A549 (cell line): Measurements from ENCODE around the gene SLC30A3. TPM values are rescaled to one million over a fixed set of nuclear protein-coding genes. Genes with fewer than 3 reads are reported as not detected.
"Not testable (repeated sequence)": the region's sequence is repeated elsewhere in the genome, so short reads cannot be mapped to it uniquely, and the experiment has no call there.

Experiments
- ATAC-seq, 2 experiments: fragments of 200-7000 bp in 1 of 2; fragments of >200 bp in 1 of 2; cut with Nextera tagmentation in 1 of 2; cut with Tn5 transposase in 1 of 2; 3 replicates each; pipeline versions ENCODE4 v1.8.0 to v1.9.1; 2018 to 2020; ENCODE audit warnings: mild to moderate bottlenecking in 1 of 2, moderate library complexity in 1 of 2
- CTCF ChIA-PET: fragments of 300-600 bp; sonication (Branson Sonifier 250); formaldehyde crosslinking; extraction: SDS; loops from one replicate; lab custom pipeline; 2021; ENCODE audit warnings: antibody characterized with exemption, inconsistent platforms; lab: Yijun Ruan, JAX
- POLR2A ChIA-PET: fragments of 350-600 bp; formaldehyde crosslinking; extraction: SDS; loops from one replicate; lab custom pipeline; 2021; ENCODE audit warnings: antibody characterized with exemption, inconsistent platforms; lab: Yijun Ruan, JAX
- DNase-seq, 2 experiments: peaks; one replicate each; pipeline versions ENCODE4 v3.0.0 to v3.0.0-alpha.2; 2011 to 2016; ENCODE audit warnings: low read depth in 1 of 2, low spot score in 1 of 2
- FAIRE-seq: peaks from 2 replicates; lab custom pipeline; 2011; peaks lifted over from hg19 to GRCh38; lab: Jason Lieb, UNC
- H3K27ac ChIP-seq, 2 experiments: fragments of >200 bp; sonication (Bioruptor Twin); formaldehyde crosslinking; 3 replicates each; pipeline ENCODE4 v1.5.1; 2016 to 2017
- H3K4me1 ChIP-seq: fragments of >200 bp; sonication (Bioruptor Twin); formaldehyde crosslinking; 3 replicates; pipeline ENCODE4 v1.6.1; 2016
- H3K4me2 ChIP-seq: fragments of >200 bp; sonication (Bioruptor Twin); formaldehyde crosslinking; 3 replicates; pipeline ENCODE4 v1.6.1; 2016
- H3K4me3 ChIP-seq: fragments of >200 bp; sonication (Bioruptor Twin); formaldehyde crosslinking; 3 replicates; pipeline ENCODE4 v1.5.1; 2016
- H3K9me3 ChIP-seq: fragments of >200 bp; sonication (Bioruptor Twin); formaldehyde crosslinking; 3 replicates; pipeline ENCODE4 v1.6.1; 2016
- CBX8 ChIP-seq: fragments of 200-600 bp; sonication (generic); IDR thresholded peaks from 2 replicates; pipeline ENCODE4 v1.6.1; 2016
- CEBPB ChIP-seq, 2 experiments: fragments of >200 bp in 1 of 2; sonication (Bioruptor Twin) in 1 of 2; formaldehyde crosslinking in 1 of 2; IDR thresholded peaks; 2 replicates each; pipeline ENCODE4 v1.6.1; 2012 to 2016
- CHD2 ChIP-seq: fragments of 150-350 bp; IDR thresholded peaks from 2 replicates; pipeline ENCODE4 v1.6.1; 2014; ENCODE audit warnings: low read length; ENCODE audit not compliant: partially characterized antibody
- EHF ChIP-seq: fragments of 250-450 bp; sonication (Bioruptor Pico); IDR thresholded peaks from 2 replicates; pipeline ENCODE4 v1.5.0; 2020; ENCODE audit warnings: mild to moderate bottlenecking
- ESRRA ChIP-seq: fragments of 150-350 bp; IDR thresholded peaks from 2 replicates; pipeline ENCODE4 v1.6.1; 2014; ENCODE audit warnings: mild to moderate bottlenecking, low read length, borderline replicate concordance
- FOSB ChIP-seq: fragments of 250-450 bp; sonication (Bioruptor Pico); IDR thresholded peaks from 2 replicates; pipeline ENCODE4 v1.5.0; 2020; ENCODE audit warnings: mild to moderate bottlenecking, moderate library complexity
- FOSL2 ChIP-seq, 2 experiments: fragments of 450-650 bp in 1 of 2; fragments of >200 bp in 1 of 2; sonication (Bioruptor Twin) in 1 of 2; formaldehyde crosslinking; IDR thresholded peaks; 2 replicates each; pipeline versions ENCODE4 v1.5.0 to v1.6.1; 2016 to 2020; ENCODE audit warnings: mild to moderate bottlenecking in 1 of 2, moderate library complexity in 1 of 2
- HEYL ChIP-seq: fragments of 250-450 bp; sonication (Bioruptor Pico); IDR thresholded peaks from 2 replicates; pipeline ENCODE4 v1.8.0; 2021; ENCODE audit warnings: mild to moderate bottlenecking, moderate library complexity
- HOXB13 ChIP-seq: fragments of 250-450 bp; sonication (Bioruptor Pico); IDR thresholded peaks from 2 replicates; pipeline ENCODE4 v1.5.0; 2020; ENCODE audit warnings: low read depth, mild to moderate bottlenecking, moderate library complexity
- KDM5A ChIP-seq: fragments of 200-600 bp; sonication (generic); IDR thresholded peaks from 2 replicates; pipeline ENCODE4 v1.6.1; 2016; ENCODE audit warnings: antibody characterized with exemption, mild to moderate bottlenecking
- MAFK ChIP-seq: fragments of 450-650 bp; IDR thresholded peaks from 2 replicates; pipeline ENCODE4 v1.6.1; 2014; ENCODE audit not compliant: partially characterized antibody
- MYC ChIP-seq: IDR thresholded peaks from 2 replicates; pipeline ENCODE4 v1.6.1; 2012; ENCODE audit warnings: mild to moderate bottlenecking, inconsistent platforms, low read length, improper control_type of control experiment, borderline replicate concordance
- NFE2L2 ChIP-seq: fragments of 150-350 bp; conservative IDR thresholded peaks from 2 replicates; pipeline ENCODE4 v1.6.1; 2014; ENCODE audit warnings: low read length
- NPAS2 ChIP-seq: fragments of 250-450 bp; sonication (Bioruptor Pico); IDR thresholded peaks from 2 replicates; pipeline ENCODE4 v1.8.0; 2022; ENCODE audit warnings: mild to moderate bottlenecking, moderate library complexity, borderline replicate concordance
- NR3C1 ChIP-seq: fragments of >200 bp; sonication (Bioruptor Twin); formaldehyde crosslinking; IDR thresholded peaks from 3 replicates; pipeline ENCODE4 v1.6.1; 2017
- PHF8 ChIP-seq: fragments of 200-600 bp; sonication (generic); IDR thresholded peaks from 2 replicates; pipeline ENCODE4 v1.6.1; 2016; ENCODE audit warnings: low read depth, mild to moderate bottlenecking, antibody characterized with exemption, moderate library complexity, borderline replicate concordance
- POLR2AphosphoS2 ChIP-seq: conservative IDR thresholded peaks from 2 replicates; pipeline ENCODE4 v1.6.1; 2012; ENCODE audit warnings: low read length, improper control_type of control experiment, inconsistent platforms
- RAD21 ChIP-seq, 2 experiments: fragments of >200 bp in 1 of 2; sonication (Bioruptor Twin) in 1 of 2; formaldehyde crosslinking in 1 of 2; IDR thresholded peaks in 1 of 2; conservative IDR thresholded peaks in 1 of 2; 2 replicates in 1 of 2; 3 replicates in 1 of 2; pipeline ENCODE4 v1.6.1; 2012 to 2018; ENCODE audit warnings: inconsistent platforms in 1 of 2
- RARB ChIP-seq: fragments of 250-450 bp; sonication (Bioruptor Pico); IDR thresholded peaks from 2 replicates; pipeline ENCODE4 v1.8.0; 2021; ENCODE audit warnings: mild to moderate bottlenecking, moderate library complexity
- RFX5 ChIP-seq: fragments of 450-650 bp; IDR thresholded peaks from 2 replicates; pipeline ENCODE4 v1.7.1; 2014; ENCODE audit warnings: antibody characterized with exemption, mild to moderate bottlenecking, moderate library complexity
- SREBF2 ChIP-seq: fragments of 450-650 bp; IDR thresholded peaks from 2 replicates; pipeline ENCODE4 v1.6.1; 2014; ENCODE audit warnings: mild to moderate bottlenecking, moderate library complexity
- TFCP2L1 ChIP-seq: fragments of 250-450 bp; sonication (Bioruptor Pico); IDR thresholded peaks from 2 replicates; pipeline ENCODE4 v1.5.0; 2021; ENCODE audit warnings: mild to moderate bottlenecking
- TP53 ChIP-seq: fragments of 250-450 bp; sonication (Bioruptor Pico); IDR thresholded peaks from 2 replicates; pipeline ENCODE4 v1.5.0; 2021; ENCODE audit warnings: mild to moderate bottlenecking, moderate library complexity
- USF2 ChIP-seq: fragments of 450-650 bp; IDR thresholded peaks from 2 replicates; pipeline ENCODE4 v1.6.1; 2014; ENCODE audit warnings: antibody characterized with exemption
- WGBS: methylation state at CpG from one replicate; pipeline ENCODE4 v1.1.6; 2017; ENCODE audit errors: missing lambda C conversion rate; 5-methylcytosine and 5-hydroxymethylcytosine counted together
- polyA plus RNA-seq, 4 experiments: library from polyadenylated mRNA; depleted of rRNA in 3 of 4; stranded (reverse); fragments of >200 nt; fragmentation: RNase III in 1 of 4; extraction: RNeasy Plus Mini Kit Qiagen cat#74134 plus additional on column Dnase treatment in 1 of 4; gene quantifications; 2 replicates in 3 of 4; 3 replicates in 1 of 4; pipeline ENCODE4 v1.2.3, GENCODE V29; 2011 to 2017

SLC30A3 gene
- polyA plus RNA-seq, 2 of the 4 experiments (the other 2 are of a cell fraction), result 0.90 to 1.9 TPM

GRCh38 chr2:27275211-27276150, 12.6 kb upstream of the SLC30A3 start, which contains the start of gene DNAJC5G:
DNAJC5G (plus strand) TSS chr2:27275433; CDS start chr2:27276729, 1,296 bp downstream.
- ATAC-seq (no peak), DNase-seq (no peak), FAIRE-seq (no peak)
- 79% methylated on average over 39 of the region's 39 CpGs for WGBS
- POLR2A ChIA-PET, result no interaction called here
- no peak within 1 kb of the TSS for H3K27ac ChIP-seq
- no peak within 1 kb of the TSS for H3K4me2 ChIP-seq
- H3K4me3 ChIP-seq, result no peak within 1 kb of the TSS
- TF ChIP-seq MAFK, result no peak
- TF ChIP-seq SREBF2, result no peak
- TF ChIP-seq RAD21 (conservative IDR thresholded peaks at IDR 0.05 in 1 of 2, IDR thresholded peaks at IDR 0.05 in 1 of 2), result no peak
- TF ChIP-seq TFCP2L1, result no peak
- no peak for TF ChIP-seq NR3C1
- TF ChIP-seq FOSB, result no peak
- TF ChIP-seq USF2, result no peak
- no peak for TF ChIP-seq TP53
- TF ChIP-seq POLR2AphosphoS2, result no peak
- CTCF ChIA-PET, result interaction anchor here (0.7 to 12.1 kb wide), 4 partner anchors 8 to 43 kb away, joined by 4 to 394 read pairs (median 254); partner anchors contain the start of gene SLC30A3
- H3K9me3 ChIP-seq, result no peaks in the 10 kb centered on the region
- H3K4me1 ChIP-seq, result peaks cover 5% of the 10 kb centered on the region; the same call in 2 of the 3 replicates

GRCh38 chr2:27272537-27273522, 10.0 kb upstream of the SLC30A3 start:
- H3K4me2 ChIP-seq, H3K4me1 ChIP-seq, FAIRE-seq, H3K4me3 ChIP-seq, ATAC-seq, H3K9me3 ChIP-seq, DNase-seq, H3K27ac ChIP-seq: not testable (repeated sequence)
- WGBS, result 82% methylated on average over 15 of the region's 15 CpGs
- ChIA-PET POLR2A (interaction anchor here (0.7 kb wide), 2 partner anchors 9 to 20 kb away, joined by 4 to 5 read pairs; no protein-coding TSS in a partner anchor), CTCF (interaction anchor here (0.6 to 14.1 kb wide), 14 partner anchors 7 to 1237 kb away, joined by 3 to 302 read pairs (median 4); partner anchors contain the start of genes DNAJC5G, KHK, SLC30A3 and TRIM54)

GRCh38 chr2:27271631-27272340, 8.9 kb upstream of the SLC30A3 start:
- Histone ChIP-seq H3K9me3 (no peaks in the 10 kb centered on the region), H3K4me3 (no peak overlapping the region), H3K4me2 (no peak overlapping the region), H3K27ac (no peak overlapping the region), H3K4me1 (no peaks in the 10 kb centered on the region)
- no peak for TF ChIP-seq MYC
- TF ChIP-seq NPAS2 (CRISPR knock-in tag), result no peak
- no peak for TF ChIP-seq PHF8
- TF ChIP-seq ESRRA, result no peak
- no peak for TF ChIP-seq RFX5
- no peak for TF ChIP-seq CBX8
- TF ChIP-seq USF2, result no peak
- TF ChIP-seq KDM5A, result no peak
- TF ChIP-seq CHD2, result no peak
- no peak for TF ChIP-seq TP53
- TF ChIP-seq HOXB13, result no peak
- TF ChIP-seq CEBPB (IDR thresholded peaks at IDR 0.05), result no peak
- TF ChIP-seq RARB (CRISPR knock-in tag), result no peak
- TF ChIP-seq NFE2L2, result no peak
- no peak for TF ChIP-seq HEYL
- no peak for TF ChIP-seq EHF (CRISPR knock-in tag)
- TF ChIP-seq FOSL2 (IDR thresholded peaks at IDR 0.05), result no peak
- TF ChIP-seq FOSL2 (CRISPR knock-in tag; IDR thresholded peaks at IDR 0.05), result no peak
- CTCF ChIA-PET, result interaction anchor here (0.6 to 14.1 kb wide), 11 partner anchors 9 to 287 kb away, joined by 3 to 302 read pairs (median 3); partner anchors contain the start of genes DNAJC5G, SLC30A3 and TRIM54
- ATAC-seq (peak; percentile 26 to 30; a peak in 2 of 6 replicates), FAIRE-seq (no peak), DNase-seq (no peak)
- WGBS, result 71% methylated on average over 11 of the region's 11 CpGs
- POLR2A ChIA-PET, result interaction anchor here (0.7 kb wide), 1 partner anchor 8 kb away, joined by 5 read pairs; no protein-coding TSS in a partner anchor
